MCF 10A (cell line): ENCODE results near the gene CCN5. TPM values are rescaled to one million over a fixed set of nuclear protein-coding genes. Genes with fewer than 3 reads are reported as not detected.

Experiments
- BruUV-seq: library from RNA; stranded (reverse); fragments of 400-500 nt; replicated peaks from 2 replicates; lab custom pipeline; 2021; lab: Mats Ljungman, UMichigan
- CTCF ChIA-PET: fragments of 300-600 bp; sonication (Branson Sonifier 250); formaldehyde crosslinking; extraction: SDS; loops from one replicate; lab custom pipeline; 2021; ENCODE audit warnings: antibody characterized with exemption, inconsistent platforms; lab: Yijun Ruan, JAX
- POLR2A ChIA-PET: fragments of 300-600, 350-650 bp; sonication (Branson Sonifier 250); formaldehyde crosslinking; extraction: SDS; loops from one replicate; lab custom pipeline; 2020; ENCODE audit warnings: antibody characterized with exemption, inconsistent platforms; lab: Yijun Ruan, JAX
- DNase-seq: peaks from one replicate; pipeline ENCODE4 v3.0.0-alpha.2; 2018; ENCODE audit not compliant: unreplicated experiment
- H3K27ac Mint-ChIP-seq: one replicate; pipeline ENCODE4 v1.8.0; 2022; ENCODE audit warnings: mild to moderate bottlenecking, low read depth, mixed read lengths; ENCODE audit not compliant: unreplicated experiment
- H3K27me3 Mint-ChIP-seq: one replicate; pipeline ENCODE4 v1.8.0; 2022; ENCODE audit warnings: mixed read lengths; ENCODE audit not compliant: insufficient read depth, unreplicated experiment
- H3K36me3 Mint-ChIP-seq: one replicate; pipeline ENCODE4 v1.8.0; 2022; ENCODE audit warnings: mild to moderate bottlenecking, moderate library complexity, mixed read lengths; ENCODE audit not compliant: insufficient read depth, unreplicated experiment
- H3K4me1 Mint-ChIP-seq: one replicate; pipeline ENCODE4 v1.8.0; 2022; ENCODE audit warnings: mixed read lengths; ENCODE audit not compliant: insufficient read depth, unreplicated experiment
- H3K4me3 Mint-ChIP-seq: one replicate; pipeline ENCODE4 v1.8.0; 2022; ENCODE audit warnings: mild to moderate bottlenecking, moderate library complexity, mixed read lengths; ENCODE audit not compliant: unreplicated experiment
- H3K9me3 Mint-ChIP-seq: one replicate; pipeline ENCODE4 v1.8.0; 2022; ENCODE audit warnings: mixed read lengths; ENCODE audit not compliant: unreplicated experiment
- intact Hi-C: fragments of 100-400 bp; cut with micrococcal nuclease; formaldehyde crosslinking; loops from 2 replicates; pipeline ENCODE4 v1.14.1; 2022
- total RNA-seq: library from RNA; stranded (reverse); gene quantifications from 2 replicates; pipeline ENCODE4 v1.2.3, GENCODE V29; 2022
- TF ChIP-seq, protein P1 (sequence below): fragments of 200-600 bp; IDR thresholded peaks from one replicate; pipeline ENCODE4 v1.8.0; 2022; ENCODE audit warnings: antibody characterized with exemption, mild to moderate bottlenecking; ENCODE audit not compliant: unreplicated experiment

Gene CCN5
- total RNA-seq, 1 experiment from 2014 or later: 1.4 TPM

DNA sequence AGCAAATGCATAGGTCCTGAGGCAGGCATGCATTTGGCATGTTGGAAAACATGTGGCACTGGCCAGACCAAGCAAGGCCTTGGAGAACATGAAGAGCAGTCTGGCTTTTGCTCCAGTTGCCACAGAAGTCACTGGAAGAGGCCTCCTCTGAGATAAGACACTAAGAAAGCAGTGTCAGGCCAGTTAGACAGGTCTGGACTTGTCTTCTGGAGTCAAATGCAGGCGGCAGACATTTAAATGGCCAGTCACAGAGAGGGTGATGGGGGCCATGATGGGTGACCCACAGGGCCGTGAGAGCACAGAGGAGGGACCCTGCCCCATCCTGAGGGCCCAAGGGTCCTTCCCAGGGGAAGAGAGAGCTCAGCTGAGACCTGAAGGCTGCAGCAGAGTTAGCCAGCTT, 36.9 kb upstream of the CCN5 start:
- H3K4me1 Mint-ChIP-seq: peaks cover 4% of the 10 kb centered on the region
- no peak for DNase-seq
- no peaks in the 10 kb centered on the region for H3K36me3 Mint-ChIP-seq
- H3K27me3 Mint-ChIP-seq: no peaks in the 10 kb centered on the region
- no peaks in the 10 kb centered on the region for H3K9me3 Mint-ChIP-seq
- BruUV-seq: no TSS peak
- intact Hi-C loops: no loop called here
- ChIA-PET POLR2A (interaction anchor here (0.7 kb wide), 1 partner anchor 71 kb away, joined by 3 read pairs; no protein-coding TSS in a partner anchor), CTCF (interaction anchor here (0.7 to 1.3 kb wide), 4 partner anchors 55 to 205 kb away, joined by 3 to 8 read pairs (median 6); no protein-coding TSS in a partner anchor)
- TF ChIP-seq, protein P1, sequence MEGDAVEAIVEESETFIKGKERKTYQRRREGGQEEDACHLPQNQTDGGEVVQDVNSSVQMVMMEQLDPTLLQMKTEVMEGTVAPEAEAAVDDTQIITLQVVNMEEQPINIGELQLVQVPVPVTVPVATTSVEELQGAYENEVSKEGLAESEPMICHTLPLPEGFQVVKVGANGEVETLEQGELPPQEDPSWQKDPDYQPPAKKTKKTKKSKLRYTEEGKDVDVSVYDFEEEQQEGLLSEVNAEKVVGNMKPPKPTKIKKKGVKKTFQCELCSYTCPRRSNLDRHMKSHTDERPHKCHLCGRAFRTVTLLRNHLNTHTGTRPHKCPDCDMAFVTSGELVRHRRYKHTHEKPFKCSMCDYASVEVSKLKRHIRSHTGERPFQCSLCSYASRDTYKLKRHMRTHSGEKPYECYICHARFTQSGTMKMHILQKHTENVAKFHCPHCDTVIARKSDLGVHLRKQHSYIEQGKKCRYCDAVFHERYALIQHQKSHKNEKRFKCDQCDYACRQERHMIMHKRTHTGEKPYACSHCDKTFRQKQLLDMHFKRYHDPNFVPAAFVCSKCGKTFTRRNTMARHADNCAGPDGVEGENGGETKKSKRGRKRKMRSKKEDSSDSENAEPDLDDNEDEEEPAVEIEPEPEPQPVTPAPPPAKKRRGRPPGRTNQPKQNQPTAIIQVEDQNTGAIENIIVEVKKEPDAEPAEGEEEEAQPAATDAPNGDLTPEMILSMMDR: no peak
- H3K4me3 Mint-ChIP-seq: no peak overlapping the region
- peak overlapping the region; percentile 43 for H3K27ac Mint-ChIP-seq

DNA sequence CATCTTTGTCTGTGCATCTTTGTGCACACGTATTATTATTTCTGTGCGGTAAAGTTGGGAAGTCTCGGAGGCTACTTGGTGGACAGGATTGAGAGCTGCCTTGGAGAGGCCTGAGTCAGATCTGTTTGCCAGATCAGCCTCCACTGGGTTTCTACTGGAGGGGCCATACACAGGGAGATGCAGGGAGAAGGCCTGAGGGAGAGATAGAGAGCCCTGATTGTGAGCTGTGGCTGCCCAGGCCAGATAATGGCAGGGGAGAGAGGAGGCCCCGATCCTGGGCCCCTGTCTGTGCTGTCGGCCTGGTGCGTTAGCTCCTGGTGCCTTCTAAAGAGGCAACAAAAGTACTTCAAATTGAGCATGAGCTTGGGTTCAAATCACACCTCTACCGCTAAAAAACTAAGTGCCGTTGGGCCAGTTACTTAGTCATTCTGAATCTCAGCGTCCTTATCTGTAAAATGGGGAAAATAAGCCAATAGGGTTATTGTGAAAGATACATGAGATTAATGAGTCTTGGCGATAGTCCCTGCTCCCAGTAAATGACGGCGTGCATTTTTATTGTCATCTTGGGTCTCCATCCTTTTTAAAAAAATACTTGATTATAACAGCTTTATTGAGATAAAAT, 36.1 kb upstream of the CCN5 start:
- TF ChIP-seq, protein P1: no peak
- Mint-ChIP-seq H3K9me3 (no peaks in the 10 kb centered on the region), H3K27me3 (no peaks in the 10 kb centered on the region), H3K4me3 (no peak overlapping the region), H3K27ac (no peak overlapping the region), H3K4me1 (peaks cover 7% of the 10 kb centered on the region), H3K36me3 (no peaks in the 10 kb centered on the region)
- no TSS peak for BruUV-seq
- ChIA-PET POLR2A (no interaction called here), CTCF (interaction anchor here (0.6 to 1.3 kb wide), 5 partner anchors 41 to 465 kb away, joined by 3 to 8 read pairs (median 3); no protein-coding TSS in a partner anchor)
- DNase-seq: no peak
- intact Hi-C loops: no loop called here

DNA sequence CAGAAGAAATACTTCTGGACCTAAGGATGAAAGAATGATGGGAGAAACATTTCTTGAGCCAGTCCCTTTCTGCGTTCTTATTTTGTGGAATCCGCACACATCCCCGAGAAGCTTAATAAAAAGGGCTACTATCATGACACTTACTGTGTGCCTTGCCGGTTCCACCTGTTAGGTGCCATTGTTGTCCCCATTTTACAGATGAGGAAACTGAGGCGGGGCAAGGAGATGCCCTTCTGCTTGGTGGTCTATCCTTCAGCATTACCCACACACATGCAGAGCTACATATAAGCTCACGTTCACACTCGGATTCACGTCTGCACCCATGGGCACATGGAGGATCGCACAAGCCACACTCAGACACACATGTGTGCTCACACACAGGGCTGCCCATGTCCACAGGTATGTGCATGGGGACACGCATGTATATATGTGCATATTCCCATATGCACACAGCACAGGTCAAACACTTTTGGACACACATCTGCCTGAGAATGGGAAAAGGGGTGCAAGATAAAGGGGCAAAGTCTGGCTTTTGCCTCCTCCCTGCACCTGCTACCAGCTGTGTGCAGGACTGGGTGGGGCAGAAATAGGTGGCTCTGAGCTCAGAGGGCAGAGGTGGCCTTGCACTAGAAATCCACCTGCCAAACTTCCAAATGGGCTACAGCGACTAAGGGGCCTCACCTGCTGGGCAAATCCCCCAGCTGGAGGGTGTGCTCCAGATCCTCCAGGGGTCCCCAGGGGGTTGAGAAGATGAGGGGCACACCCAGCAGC, 33.2 kb upstream of the CCN5 start:
- no peak for DNase-seq
- POLR2A ChIA-PET: interaction anchor here (0.6 to 6.3 kb wide), 6 partner anchors 30 to 267 kb away, joined by 3 to 113 read pairs (median 6); partner anchors contain the start of genes ADA and TTPAL
- BruUV-seq: no TSS peak
- Mint-ChIP-seq H3K4me3 (no peak overlapping the region), H3K27ac (no peak overlapping the region), H3K4me1 (peaks cover 22% of the 10 kb centered on the region), H3K36me3 (no peaks in the 10 kb centered on the region), H3K27me3 (no peaks in the 10 kb centered on the region), H3K9me3 (no peaks in the 10 kb centered on the region)
- CTCF ChIA-PET: interaction anchor here (0.6 to 6.7 kb wide), 22 partner anchors 13 to 468 kb away, joined by 3 to 317 read pairs (median 6); partner anchors contain the start of genes ADA, CCN5 and KCNK15
- TF ChIP-seq, protein P1: no peak
- intact Hi-C loops: loop anchor here (2.0 kb wide), 1 partner anchor 51 kb away; no protein-coding TSS in a partner anchor
